Measurements from ENCODE around the gene USP49.
"Not testable (repeated sequence)": the region's sequence is repeated elsewhere in the genome, so short reads cannot be mapped to it uniquely, and the experiment has no call there.

Gene USP49

DNA sequence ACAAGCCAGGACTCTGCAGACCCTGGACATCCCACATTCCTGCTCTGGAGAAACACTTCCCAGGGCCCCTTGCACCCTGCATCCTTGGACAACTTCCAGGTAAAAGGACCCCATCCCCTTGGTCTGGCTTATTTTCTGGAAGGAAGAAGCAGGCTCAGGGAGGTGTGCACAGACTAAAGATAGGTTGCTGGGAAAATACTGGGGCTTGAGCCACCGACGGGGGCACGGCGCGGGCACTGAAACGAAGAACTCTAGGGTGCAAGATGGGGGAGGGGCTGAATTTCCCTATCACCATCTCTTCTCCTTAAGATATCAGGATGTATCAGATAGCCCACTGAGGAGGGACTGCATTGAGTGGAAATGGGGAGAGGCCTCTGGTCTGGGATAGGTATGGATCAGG, 116.3 kb downstream of the USP49 start:
- no peak for DNase-seq

DNA sequence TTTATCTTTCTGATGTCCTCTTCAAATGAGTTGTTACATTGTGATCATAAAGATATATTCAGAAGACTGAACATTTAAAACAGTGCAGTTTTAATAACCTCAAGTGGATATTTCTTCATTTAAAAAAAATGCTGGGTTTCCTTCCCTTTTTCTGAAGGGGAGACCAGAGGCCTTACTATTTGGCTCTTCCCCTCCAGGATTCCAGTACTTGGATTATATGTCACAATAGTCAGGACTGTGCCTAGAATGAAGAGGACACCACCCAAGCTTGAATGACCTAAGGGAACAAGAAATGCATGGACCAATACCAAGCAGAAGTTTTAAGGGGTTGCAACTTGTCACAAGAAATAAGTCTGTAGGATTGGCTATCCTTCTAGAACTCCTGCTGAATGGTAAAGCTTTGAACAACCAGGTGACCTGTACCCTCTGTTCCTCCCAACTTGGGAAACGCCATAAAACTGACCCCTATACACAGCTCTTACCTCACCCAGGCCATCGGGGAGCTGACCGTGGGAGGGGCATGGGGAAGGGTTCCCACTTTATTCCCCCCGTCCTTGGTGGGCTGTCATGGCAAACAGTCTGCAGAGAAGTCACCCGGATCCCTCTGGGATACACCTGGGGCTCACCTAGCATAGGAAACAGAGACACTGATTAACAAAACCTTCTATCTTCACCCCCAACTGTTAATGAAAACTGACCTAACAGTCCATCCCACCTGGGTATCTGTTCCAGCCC, 117.5 kb downstream of the USP49 start:
- DNase-seq, result no peak

DNA sequence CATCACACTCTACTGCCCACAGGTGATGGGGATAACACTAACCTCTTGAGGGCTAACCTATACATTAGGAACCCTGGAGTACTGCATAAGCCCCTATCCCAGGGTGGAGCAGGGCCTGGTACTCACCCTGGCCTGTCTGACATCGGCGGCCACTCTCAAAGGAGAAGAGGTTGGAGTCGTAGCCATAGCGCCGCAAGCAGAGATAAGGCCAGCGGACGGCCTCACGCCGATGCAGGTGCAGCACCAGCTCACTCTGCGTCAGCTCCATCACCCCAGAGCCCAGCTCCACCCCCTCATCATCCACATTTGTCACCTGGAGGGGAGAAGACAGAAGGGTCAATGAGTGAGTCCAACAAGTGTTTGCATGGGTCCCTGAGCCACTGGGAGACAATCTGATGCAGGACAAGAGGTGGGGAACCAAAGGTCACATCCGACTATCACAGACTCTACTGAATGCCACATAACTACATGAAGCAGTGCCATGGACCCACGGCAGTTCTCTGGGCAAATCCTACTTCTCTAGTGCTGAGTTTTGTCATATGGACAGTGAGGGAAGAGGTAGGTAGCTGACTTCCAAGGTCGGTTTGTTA, 119.8 kb downstream of the USP49 start:
- no peak for DNase-seq

DNA sequence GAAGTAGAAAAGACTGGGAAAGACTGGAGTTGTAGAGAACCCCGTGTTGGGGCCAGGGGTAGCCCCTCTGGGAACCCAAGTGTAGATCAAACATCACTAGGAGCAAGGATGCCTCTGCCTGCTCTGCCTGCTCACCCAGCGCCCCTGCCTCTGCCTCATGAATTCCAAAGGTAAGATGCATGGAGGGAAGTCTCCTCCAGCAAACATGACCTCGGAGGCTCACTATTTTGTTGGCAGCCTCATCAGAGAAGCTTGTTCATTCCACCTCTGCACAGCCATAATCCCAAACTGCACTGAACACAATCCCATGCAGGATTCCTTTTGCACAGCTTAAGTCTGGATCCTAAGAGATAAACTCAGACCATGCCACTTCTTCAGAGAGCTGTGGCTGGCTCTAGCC, 120.3 kb downstream of the USP49 start:
- DNase-seq, result no peak

DNA sequence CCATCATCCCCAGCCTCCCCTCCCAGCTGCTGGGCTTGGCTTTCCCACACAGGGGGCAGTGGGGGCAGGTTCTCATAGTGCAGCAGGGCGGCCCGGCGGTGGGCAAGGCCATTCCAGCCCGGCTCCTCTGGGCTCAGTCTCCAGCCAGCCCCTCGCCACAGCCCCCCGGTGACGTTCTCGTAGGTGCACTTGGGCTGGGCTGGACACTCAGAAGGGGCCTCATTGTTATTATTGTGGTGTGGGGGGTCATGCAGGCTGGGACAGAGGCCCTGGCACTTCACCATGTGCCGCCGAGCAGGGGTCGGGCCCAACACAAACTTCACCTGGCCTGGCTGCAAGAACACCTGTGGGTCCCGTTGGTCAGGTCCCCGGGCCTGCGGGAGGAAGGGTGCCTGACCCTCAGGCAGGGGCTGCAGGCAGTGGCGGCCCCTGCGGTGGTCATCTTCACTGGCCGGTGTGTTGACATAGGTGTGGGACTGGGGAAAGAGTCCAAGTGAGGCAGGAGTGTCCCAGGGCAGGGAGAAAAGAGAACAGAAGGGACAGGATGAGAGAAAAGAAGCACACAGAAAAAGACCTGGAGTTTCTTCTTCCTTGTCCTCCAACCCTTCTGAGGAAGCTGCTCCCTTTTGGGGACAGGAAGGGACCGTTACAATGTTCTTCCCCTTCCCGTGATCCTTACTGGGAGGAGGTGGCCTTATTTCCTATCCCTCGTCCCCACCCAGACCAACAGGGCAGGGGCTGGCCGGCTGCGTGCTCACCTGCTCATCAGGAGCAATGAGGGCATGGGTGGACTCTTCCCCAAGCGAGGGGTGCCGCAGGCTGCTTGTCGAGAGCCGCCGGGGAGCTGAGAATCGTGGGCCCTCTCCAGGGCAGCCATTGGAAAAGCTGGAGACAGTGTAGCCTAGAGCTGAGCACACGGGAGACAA, 123.9 kb downstream of the USP49 start:
- no peak for DNase-seq

DNA sequence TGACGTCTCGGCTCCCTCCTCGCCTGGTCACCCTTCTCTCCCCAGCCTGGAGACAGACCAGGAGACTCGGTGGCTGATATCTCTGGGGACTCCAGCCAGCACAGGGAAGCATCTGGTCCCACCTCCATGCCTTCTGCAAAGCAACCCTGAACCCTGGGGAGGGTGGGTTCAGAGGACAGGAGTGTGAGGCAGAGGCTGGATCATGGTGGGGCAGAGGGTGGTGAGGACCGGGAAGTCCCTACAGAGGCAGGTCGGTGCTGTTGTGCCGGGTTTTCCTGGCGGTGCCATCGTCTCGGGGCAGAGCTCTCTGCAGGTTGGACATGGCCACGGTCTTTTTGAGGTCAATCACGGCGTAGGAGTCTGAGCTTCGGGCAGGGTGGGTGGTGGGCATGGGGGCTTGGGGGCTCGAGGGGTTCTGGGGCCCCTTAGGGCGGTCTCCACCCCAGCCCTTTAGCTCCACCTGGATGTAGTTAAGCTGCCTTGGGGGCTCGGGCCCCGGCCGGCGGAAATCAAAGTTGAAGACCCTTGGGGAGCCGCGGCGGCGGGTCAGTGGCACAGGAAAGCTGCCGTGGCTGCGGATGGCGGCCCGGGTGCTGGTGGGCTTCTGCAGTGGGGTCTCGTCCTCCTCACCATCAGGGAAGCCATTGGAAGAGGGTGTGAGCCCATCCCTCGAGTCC, 124.7 kb downstream of the USP49 start:
- DNase-seq, result no peak

DNA sequence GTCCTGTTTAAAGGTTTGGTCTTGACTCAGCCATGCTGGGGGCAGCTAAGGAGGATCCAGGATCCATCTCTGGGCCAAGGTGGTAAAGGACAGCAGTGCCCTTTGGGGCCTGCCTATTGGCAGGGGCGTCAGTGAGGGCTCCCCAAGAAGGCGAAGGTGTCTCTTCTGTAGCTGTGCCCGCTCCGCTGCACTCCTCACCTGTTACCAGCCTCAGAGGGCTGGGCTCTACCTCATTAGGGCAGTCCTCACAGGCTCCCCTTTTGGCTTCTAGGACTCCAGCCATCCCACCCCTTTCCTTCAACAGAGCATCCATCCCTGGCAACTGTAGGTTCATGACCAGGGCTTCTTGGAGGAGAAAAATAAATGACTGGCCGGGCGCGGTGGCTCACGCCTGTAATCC, 125.8 kb downstream of the USP49 start:
- DNase-seq, result no peak

DNA sequence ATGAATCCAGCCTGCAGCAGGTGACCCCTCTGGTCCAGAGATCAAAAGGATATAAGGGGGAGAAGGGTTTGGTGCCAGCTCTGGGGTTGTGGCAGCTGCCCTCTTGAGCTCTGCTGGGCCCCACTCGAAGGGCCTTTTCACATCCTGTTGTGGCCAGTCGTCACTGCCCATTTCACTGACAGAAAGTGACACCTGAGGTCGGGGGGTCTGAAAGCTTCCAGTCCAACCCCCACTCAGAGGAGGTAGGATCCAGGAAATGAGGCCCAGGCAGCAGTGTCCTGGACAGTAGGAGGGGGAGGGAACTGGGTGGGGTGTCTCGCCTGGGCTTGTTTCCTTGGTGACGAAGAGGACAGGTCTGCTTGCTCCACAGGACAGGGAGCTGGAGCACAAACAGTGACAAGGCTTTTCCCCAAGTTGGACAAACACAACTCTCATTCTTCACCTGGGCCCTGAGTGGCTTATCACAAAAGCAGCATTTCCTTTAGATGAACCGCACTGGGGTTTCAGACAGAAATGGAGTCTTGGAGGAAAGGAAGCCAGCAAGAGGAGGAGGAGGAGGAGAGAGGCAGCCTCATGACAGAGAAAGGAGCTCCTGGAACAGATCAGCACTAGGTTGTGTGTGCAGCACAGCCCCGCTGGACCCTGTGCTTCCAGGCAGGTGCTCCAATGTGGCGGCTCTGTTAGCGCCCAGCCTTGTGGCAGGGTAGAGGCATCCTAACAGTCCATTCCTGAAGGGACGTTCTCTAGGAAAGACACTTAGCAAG, 126.4 kb downstream of the USP49 start:
- no peak for DNase-seq

DNA sequence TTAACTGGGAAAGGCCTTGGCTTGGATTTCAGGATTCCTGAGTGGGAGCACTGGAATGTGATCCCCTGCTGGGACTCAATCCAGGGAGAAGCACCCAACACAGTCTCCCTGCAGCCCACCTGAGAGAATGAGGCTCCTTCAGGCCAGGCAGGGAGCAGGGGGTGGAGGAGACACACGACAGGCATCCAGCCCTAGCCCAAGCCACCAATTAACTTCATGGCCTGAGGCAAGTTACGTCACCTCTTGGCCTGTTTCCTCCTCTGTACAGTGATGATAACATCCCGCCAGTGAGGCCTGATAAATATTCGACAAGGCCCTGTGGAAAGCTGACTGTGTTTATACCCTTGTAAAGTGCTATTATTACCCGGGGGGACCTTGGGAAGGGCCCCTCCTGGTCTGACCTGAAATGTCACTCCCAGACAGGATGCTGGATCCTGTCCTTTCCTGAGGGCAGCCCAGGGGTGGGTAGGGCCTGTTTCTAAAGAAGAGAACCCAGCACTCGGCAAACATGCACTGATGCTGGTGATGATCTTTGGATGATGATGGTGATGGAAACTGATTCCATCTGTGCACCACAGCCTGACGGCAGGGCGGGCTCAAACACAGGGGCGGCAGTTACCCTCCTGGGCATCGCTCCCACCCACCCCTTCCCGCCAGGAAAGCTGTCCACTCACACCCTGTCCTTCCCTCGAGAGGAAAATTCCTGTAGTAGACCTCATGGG, 127.9 kb downstream of the USP49 start:
- DNase-seq, result no peak

DNA sequence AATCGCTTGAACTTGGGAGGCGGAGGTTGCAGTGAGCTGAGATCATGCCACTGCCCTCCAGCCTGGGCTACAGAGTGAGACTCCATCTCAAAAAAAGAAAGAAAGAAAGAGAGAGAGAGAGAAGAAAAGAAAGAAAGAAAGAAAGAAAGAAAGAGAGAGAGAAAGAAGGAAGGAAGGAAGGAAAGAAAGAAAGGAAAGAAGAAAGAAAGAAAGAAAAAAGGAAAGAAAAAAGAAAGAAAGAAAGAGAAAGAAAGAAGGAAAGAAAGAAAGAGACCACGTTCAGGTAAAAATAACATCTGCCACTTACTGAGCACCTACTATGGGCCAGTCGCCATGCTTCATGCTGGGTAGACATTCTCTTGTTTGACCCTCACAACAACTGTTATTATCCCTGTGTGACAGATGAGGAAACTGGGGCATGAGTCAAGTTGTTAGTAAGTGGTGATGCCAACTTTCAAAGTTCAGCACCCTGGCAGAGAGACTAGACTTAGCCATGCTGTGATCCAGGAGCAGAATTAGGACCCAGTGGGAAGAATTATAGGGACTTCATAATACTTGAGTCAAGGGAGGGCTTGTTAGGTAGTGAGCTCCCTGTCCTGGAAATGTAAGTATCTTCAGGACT, 129.0 kb downstream of the USP49 start:
- DNase-seq, result not testable (repeated sequence)

DNA sequence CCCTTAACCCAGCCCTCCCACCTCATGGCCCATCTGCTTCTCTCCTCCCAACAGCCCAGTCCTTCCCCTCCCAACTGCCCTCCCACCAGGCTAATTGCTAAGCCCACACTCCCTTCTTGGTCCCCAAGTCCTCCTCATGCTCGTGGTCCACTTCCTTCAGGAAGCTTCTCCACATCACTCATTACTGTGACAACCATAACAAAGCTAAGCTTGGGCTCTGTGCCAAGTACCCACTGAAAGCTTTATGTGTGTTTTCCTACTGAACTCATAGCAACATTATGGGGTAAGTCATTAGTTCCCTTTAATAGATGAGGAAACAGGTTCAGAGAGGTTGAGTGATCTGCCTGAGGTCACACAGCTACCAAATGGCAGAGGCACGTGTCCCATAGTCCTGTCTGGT, 131.7 kb downstream of the USP49 start:
- no peak for DNase-seq

DNA sequence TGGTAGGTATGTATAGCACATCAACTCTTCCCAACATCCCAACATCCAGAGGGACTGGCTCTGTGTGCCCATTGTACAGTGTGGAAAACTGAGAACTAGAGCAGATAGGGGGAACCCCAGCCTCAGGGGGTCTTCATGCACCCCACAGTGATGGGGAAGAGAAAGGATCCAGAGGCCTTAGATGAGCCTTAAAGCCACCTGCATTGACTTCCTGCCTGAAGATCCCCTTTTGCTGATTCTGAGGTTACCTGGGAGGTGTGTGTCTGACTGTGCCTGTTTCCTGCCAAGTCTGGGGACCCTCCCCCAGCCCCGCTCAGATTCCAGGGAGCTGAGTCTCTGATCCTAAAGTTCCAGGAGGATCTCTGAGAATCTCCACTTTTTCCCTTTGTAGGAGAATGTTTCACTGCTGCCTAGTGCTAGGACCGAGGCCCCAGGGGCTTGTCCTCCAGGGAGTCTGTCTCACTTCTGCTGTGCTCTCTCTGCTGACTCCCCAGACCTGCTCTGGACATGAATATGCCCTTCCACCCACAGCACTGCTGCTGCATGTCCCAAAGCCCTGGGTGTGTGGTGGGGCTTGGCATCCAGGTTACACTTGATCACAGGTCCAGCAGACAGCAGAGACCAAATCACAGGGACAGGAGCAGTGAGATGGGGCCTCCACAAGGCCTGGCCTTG, 135.1 kb downstream of the USP49 start:
- no peak for DNase-seq

DNA sequence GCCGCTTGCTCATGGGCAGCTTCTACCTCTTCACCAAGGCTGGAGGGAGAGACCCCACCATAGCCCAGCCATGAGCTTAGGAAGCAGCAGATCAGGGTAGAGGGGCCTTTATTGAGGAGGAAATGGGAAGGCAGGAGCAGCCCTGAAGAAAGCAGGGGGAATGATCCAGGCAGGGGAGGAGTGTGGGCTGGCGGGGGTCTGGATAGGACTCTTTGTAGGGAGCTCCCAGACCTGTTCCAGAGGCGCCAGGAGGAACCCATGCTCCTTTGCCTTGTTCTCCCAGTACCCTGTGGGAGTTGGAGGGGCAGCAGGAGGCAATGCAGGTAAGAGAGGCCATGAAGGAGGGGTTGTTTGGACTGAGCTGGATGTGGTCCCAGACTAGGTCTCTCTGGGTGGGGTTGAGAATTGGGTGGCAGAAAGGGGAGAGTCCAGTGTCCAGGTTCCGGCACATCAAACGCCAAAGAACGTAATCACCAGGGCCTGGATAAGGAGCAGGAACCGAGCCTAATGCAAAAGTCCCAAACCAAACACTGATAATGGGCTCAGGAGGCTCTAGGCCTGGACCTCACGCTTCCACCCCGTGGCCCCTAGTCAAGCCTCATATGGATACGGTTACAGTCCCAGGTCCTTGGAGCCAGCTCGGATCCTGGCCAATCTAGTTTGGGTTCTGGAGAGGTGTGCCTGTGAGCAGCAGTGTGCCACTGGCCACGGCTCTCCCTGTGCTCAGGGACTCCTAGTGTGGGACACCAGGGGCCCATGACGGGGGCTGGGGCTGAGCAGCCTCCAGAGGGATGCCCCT, 135.9 kb downstream of the USP49 start:
- DNase-seq, result no peak

DNA sequence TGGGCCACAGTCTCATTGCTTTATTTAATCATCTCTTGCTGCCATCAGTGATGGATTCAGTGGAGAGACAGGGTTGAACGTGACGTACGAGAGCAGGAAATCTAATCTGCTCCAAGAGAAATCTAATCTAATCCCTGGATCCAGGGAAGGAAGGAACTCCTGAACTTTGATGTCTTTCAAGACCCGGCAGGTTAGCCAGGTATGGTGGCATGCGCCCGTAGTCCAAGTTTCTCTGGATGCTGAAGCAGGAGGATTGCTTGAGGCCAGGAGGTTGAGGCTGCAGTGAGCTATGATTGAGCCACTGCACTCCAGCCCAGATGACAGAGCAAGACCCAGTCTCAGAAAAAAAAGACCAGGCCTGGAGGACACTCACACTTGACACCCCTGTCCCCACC, 136.5 kb downstream of the USP49 start:
- no peak for DNase-seq

DNA sequence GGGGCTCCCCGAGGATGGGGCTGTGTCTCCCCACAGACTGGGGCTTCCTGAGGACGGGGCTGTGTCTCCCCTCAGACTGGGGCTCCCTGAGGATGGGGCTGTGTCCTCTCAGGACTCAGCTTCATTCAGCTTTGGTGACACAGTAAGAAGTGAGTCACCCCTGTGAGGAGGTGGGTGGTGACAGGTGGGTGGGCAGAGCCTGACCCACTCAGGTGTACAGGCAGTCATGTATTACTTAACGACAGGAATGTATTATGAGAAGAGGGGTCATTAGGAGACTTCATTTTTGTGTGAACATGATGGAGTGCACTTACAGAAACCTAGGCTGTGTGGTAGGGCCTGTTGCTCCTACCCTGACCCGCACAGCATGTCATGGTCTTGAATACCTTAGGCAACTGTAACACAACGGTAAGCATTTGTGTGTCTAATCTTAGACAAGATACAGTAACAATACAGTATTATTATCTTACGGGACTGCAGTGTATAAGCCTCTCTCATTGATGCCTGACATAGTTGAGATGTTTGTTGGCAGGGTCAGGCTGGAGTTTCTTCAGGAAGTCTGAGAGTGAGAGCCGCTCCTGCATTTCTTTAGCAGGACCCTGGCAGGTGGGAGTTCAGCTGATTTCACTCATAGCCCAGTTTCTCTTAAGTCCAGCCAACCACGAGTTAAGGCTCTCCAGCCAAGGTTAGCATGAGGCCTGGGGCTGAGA, 137.1 kb downstream of the USP49 start:
- DNase-seq, result no peak

DNA sequence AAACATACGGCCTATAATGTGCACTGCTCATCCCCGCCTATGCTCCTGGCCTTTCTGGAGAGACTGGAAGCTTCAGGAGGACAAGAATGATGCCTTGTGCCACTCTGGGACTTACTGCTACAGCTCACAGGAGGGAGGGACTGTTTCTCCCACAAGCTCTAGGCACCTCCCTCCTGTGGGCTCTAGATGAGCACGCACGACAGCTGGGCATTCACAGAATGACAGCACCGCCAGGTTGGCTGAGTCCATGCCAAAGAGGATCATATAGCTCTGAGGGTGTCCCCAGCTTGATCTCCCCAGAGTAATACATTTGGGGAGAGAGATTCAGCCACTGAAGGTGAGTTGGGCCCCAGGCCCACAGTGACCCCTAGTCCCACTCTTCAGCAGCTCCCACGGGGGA, 137.9 kb downstream of the USP49 start:
- no peak for DNase-seq

DNA sequence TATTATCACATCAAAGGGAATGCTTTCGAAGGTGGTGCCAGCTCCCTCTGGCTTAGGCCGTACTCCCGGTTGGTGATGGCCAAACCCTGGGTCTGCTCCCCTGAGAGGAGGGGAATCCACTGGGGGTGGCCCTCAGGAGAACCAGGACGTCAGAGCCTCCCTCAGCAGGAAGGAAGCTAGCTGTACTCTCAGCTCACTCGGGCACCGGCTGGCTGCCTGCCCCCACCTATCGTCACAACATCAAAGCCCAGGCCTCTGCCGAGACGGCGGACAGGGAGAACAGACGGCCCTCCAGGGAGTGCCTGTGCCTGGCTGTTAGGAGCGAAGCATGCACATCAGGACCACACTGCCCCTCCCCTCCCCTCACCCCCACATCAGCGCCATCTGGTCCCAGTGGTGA, 138.8 kb downstream of the USP49 start:
- no peak for DNase-seq

DNA sequence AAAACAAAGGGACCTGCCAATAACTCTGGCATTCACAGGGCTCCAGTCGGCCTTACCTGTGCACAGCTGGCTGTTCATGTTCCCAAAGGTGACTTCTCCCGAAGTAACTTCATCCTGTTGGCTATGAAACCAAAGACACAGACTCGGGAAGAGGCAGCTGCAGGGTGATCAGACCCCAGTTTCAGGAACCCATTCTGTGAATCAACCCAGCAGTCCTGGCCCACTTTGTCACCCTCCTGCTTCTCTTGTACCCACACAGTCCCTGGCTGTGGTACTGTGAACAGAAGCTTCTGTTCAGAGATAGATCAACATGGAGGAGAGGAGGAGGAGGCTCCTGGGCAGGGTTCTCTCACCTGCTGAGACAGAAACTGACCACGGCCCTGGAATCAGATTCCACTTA, 139.3 kb downstream of the USP49 start:
- DNase-seq, result no peak

DNA sequence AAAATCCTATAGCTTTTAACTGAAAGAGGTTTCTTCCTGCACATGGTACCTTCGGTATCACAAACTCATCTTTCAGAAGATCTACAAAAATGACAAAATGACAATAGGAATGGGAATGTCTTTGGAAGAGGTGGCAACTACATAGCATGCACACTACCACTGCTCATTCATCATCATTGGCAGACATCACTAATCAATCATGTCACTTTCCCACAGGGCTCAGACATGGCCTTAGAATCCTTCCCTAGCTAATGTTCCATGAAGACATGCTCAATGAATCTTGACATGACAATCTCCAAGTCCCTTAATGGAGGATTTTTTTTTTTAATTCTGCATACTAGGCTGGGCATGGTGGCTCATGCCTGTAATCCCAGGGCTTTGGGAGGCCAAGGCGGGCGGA, 144.8 kb downstream of the USP49 start:
- no peak for DNase-seq

All from DMS79 treated with DMSO at 0.1 percent for 48 hours (cell line).